ENCODE results near the gene SACS. TPM values are rescaled to one million over a fixed set of nuclear protein-coding genes. Genes with fewer than 3 reads are reported as not detected.

SACS gene
- total RNA-seq, 3 donors from 2014 or later (not counting 1 experiment from before 2014, with no cell fraction given) = 10.0 to 13.1 (median 13.0) TPM

- H3K27ac ChIP-seq (ENCODE audit: low read length) = no peak overlapping the region
- H3K27ac Mint-ChIP-seq = no peak overlapping the region
- no peaks in the 10 kb centered on the region for H3K9me3 Mint-ChIP-seq
- ATAC-seq (no peak), DNase-seq (no peak)
- H3K9me3 ChIP-seq (ENCODE audit: control insufficient read depth, insufficient read depth, low read length) = no peaks in the 10 kb centered on the region
- peaks cover 17% of the 10 kb centered on the region for H3K4me1 ChIP-seq (ENCODE audit: control insufficient read depth, insufficient read depth, low read length)
- no peaks in the 10 kb centered on the region for H3K36me3 ChIP-seq (ENCODE audit: control insufficient read depth, insufficient read depth, low read length)
- WGBS (ENCODE audit: insufficient coverage) = 42% methylated on average over 3 of the region's 3 CpGs
- no peaks in the 10 kb centered on the region for H3K36me3 Mint-ChIP-seq
- no peak overlapping the region for H3K4me3 Mint-ChIP-seq
- TF ChIP-seq, protein P1, sequence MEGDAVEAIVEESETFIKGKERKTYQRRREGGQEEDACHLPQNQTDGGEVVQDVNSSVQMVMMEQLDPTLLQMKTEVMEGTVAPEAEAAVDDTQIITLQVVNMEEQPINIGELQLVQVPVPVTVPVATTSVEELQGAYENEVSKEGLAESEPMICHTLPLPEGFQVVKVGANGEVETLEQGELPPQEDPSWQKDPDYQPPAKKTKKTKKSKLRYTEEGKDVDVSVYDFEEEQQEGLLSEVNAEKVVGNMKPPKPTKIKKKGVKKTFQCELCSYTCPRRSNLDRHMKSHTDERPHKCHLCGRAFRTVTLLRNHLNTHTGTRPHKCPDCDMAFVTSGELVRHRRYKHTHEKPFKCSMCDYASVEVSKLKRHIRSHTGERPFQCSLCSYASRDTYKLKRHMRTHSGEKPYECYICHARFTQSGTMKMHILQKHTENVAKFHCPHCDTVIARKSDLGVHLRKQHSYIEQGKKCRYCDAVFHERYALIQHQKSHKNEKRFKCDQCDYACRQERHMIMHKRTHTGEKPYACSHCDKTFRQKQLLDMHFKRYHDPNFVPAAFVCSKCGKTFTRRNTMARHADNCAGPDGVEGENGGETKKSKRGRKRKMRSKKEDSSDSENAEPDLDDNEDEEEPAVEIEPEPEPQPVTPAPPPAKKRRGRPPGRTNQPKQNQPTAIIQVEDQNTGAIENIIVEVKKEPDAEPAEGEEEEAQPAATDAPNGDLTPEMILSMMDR (IDR thresholded peaks at IDR 0.05) = no peak
- intact Hi-C loops (cut with micrococcal nuclease) = no loop called here
- no peak overlapping the region for H3K4me3 ChIP-seq (ENCODE audit: low read length)
- peaks cover 0 to 5% of the 10 kb centered on the region in 2 donors for H3K27me3 Mint-ChIP-seq (ENCODE audit: low read depth in 2 of 2)
- peaks cover 13 to 15% of the 10 kb centered on the region in 2 donors for H3K4me1 Mint-ChIP-seq
- H3K27me3 ChIP-seq (ENCODE audit: control insufficient read depth, insufficient read depth, low read length) = peaks cover 3% of the 10 kb centered on the region
These were observed 29.5 kb upstream of the SACS start for GRCh38 chr13:23462815-23463559.

DNA sequence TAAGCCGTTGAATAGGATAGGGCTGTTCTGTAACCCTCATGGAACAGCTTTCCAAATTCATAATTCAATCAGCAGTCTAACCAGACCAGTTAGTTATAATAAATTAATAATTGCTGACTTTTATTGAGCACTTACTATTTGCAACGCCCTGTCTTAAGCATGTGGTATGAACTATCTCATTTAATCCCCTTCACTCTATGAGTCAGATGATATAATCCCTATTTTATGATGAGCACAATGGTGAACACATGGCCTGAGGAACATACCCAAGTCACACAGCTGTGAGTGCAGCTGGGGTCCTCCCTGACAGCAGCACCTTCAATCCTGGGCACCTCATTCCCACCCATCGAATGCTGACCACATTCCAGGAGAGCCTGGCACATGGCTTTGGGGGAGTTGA is 28.0 kb upstream of the SACS start:
- no peak overlapping the region for H3K27ac ChIP-seq (ENCODE audit: low read length)
- TF ChIP-seq, protein P1 (IDR thresholded peaks at IDR 0.05) = no peak
- Mint-ChIP-seq H3K4me1 (peaks cover 6 to 11% of the 10 kb centered on the region in 2 donors), H3K27ac (no peak overlapping the region), H3K4me3 (no peak overlapping the region), H3K27me3 (ENCODE audit: low read depth in 2 of 2) (peaks cover 0 to 5% of the 10 kb centered on the region in 2 donors), H3K9me3 (no peaks in the 10 kb centered on the region), H3K36me3 (no peaks in the 10 kb centered on the region)
- peaks cover 10% of the 10 kb centered on the region for H3K4me1 ChIP-seq (ENCODE audit: control insufficient read depth, insufficient read depth, low read length)
- intact Hi-C loops (cut with micrococcal nuclease) = no loop called here
- H3K27me3 ChIP-seq (ENCODE audit: control insufficient read depth, insufficient read depth, low read length) = peaks cover 3% of the 10 kb centered on the region
- 100% methylated on average over 2 of the region's 3 CpGs for WGBS (ENCODE audit: insufficient coverage)
- DNase-seq (no peak), ATAC-seq (no peak)
- no peak overlapping the region for H3K4me3 ChIP-seq (ENCODE audit: low read length)
- no peaks in the 10 kb centered on the region for H3K36me3 ChIP-seq (ENCODE audit: control insufficient read depth, insufficient read depth, low read length)
- no peaks in the 10 kb centered on the region for H3K9me3 ChIP-seq (ENCODE audit: control insufficient read depth, insufficient read depth, low read length)

DNA sequence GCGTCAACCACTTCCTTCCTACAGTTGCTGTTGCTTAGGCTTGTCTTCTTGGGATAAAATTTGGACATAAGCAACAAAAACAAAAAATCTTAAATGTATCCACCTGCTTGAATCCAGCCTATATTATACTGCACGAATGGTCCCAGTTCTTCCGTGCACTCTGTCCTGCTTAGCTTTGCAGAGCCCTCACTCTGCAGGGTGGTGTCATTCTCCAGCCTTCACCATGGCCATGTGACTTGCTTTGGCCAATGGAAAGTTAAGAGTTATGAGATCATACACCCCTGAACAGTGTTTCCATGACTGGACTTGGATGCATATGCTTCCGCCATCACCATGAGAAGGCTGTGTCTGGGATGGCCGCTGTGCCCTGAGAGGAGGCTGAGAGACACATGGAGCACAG is 27.4 kb upstream of the SACS start:
- no peak for ATAC-seq
- TF ChIP-seq, protein P1 (IDR thresholded peaks at IDR 0.05) = no peak
- Histone ChIP-seq H3K36me3 (ENCODE audit: control insufficient read depth, insufficient read depth, low read length) (no peaks in the 10 kb centered on the region), H3K27me3 (ENCODE audit: control insufficient read depth, insufficient read depth, low read length) (peaks cover 2% of the 10 kb centered on the region), H3K9me3 (ENCODE audit: control insufficient read depth, insufficient read depth, low read length) (no peaks in the 10 kb centered on the region), H3K4me1 (ENCODE audit: control insufficient read depth, insufficient read depth, low read length) (peaks cover 5% of the 10 kb centered on the region), H3K4me3 (ENCODE audit: low read length) (no peak overlapping the region), H3K27ac (ENCODE audit: low read length) (no peak overlapping the region)
- DNase-seq = no peak
- Mint-ChIP-seq H3K4me1 (peaks cover under 1 to 8% of the 10 kb centered on the region in 2 donors), H3K36me3 (no peaks in the 10 kb centered on the region), H3K27ac (no peak overlapping the region), H3K9me3 (no peaks in the 10 kb centered on the region), H3K27me3 (ENCODE audit: low read depth in 2 of 2) (peaks cover 0 to 5% of the 10 kb centered on the region in 2 donors), H3K4me3 (no peak overlapping the region)
- 94% methylated on average over 4 of the region's 5 CpGs for WGBS (ENCODE audit: insufficient coverage)
- intact Hi-C loops (cut with micrococcal nuclease) = no loop called here

GRCh38 chr13:23460309-23460708 is 26.8 kb upstream of the SACS start:
- H3K9me3 ChIP-seq (ENCODE audit: control insufficient read depth, insufficient read depth, low read length) = no peaks in the 10 kb centered on the region
- Mint-ChIP-seq H3K9me3 (no peaks in the 10 kb centered on the region), H3K36me3 (no peaks in the 10 kb centered on the region), H3K4me3 (no peak overlapping the region), H3K27ac (no peak overlapping the region), H3K4me1 (peaks cover 0 to 5% of the 10 kb centered on the region in 2 donors), H3K27me3 (ENCODE audit: low read depth in 2 of 2) (peaks cover 0 to 5% of the 10 kb centered on the region in 2 donors)
- intact Hi-C loops (cut with micrococcal nuclease) = no loop called here
- ATAC-seq = no peak
- H3K4me3 ChIP-seq (ENCODE audit: low read length) = no peak overlapping the region
- H3K27ac ChIP-seq (ENCODE audit: low read length) = no peak overlapping the region
- TF ChIP-seq, protein P1 (IDR thresholded peaks at IDR 0.05) = no peak
- 0% methylated on average over 1 of the region's 1 CpG for WGBS (ENCODE audit: insufficient coverage)
- DNase-seq = no peak
- H3K4me1 ChIP-seq (ENCODE audit: control insufficient read depth, insufficient read depth, low read length) = peaks cover 3% of the 10 kb centered on the region
- H3K27me3 ChIP-seq (ENCODE audit: control insufficient read depth, insufficient read depth, low read length) = no peaks in the 10 kb centered on the region
- no peaks in the 10 kb centered on the region for H3K36me3 ChIP-seq (ENCODE audit: control insufficient read depth, insufficient read depth, low read length)
